ENCODE data around the gene CCDC171. TPM values are rescaled to one million over a fixed set of nuclear protein-coding genes. Genes with fewer than 3 reads are reported as not detected.

Gene CCDC171
- total and polyA plus RNA-seq, 10 of the 15 experiments (the other 5 are each of a cell fraction or from before 2014, with no cell fraction given) = 1.00 to 7.2 (median 2.8) TPM

GRCh38 chr9:15725953-15726352, 173.1 kb downstream of the CCDC171 start:
- RAD21 ChIA-PET (ENCODE audit: unreplicated experiment) = no interaction called here
- no peak for TF ChIP-seq RCOR1 (conservative IDR thresholded peaks at IDR 0.05; ENCODE audit: low read depth, low read length)
- no peak for TF ChIP-seq FOXM1 (IDR thresholded peaks at IDR 0.05; ENCODE audit: low read depth, low read length)
- TF ChIP-seq CTCF (IDR thresholded peaks at IDR 0.05 in 2 of 3, conservative IDR thresholded peaks at IDR 0.05 in 1 of 3; ENCODE audit: control insufficient read depth in 2 of 3, extremely low read depth in 1 of 3, insufficient read depth in 1 of 3, low read depth in 3 of 3, low read length in 3 of 3) = no peak
- TF ChIP-seq CHD4 (IDR thresholded peaks at IDR 0.05) = no peak
- TF ChIP-seq RB1 (IDR thresholded peaks at IDR 0.05; ENCODE audit: borderline replicate concordance) = no peak
- TF ChIP-seq ASH2L (IDR thresholded peaks at IDR 0.05; ENCODE audit: borderline replicate concordance, low read depth) = no peak
- TF ChIP-seq RELA (IDR thresholded peaks at IDR 0.05; ENCODE audit: borderline replicate concordance, partially characterized antibody) = no peak
- TF ChIP-seq CREM (IDR thresholded peaks at IDR 0.05; ENCODE audit: low read depth) = no peak
- no peak for TF ChIP-seq MYC (IDR thresholded peaks at IDR 0.05; ENCODE audit: insufficient read depth, insufficient read length, insufficient replicate concordance, low read length, severe bottlenecking)
- no peak for TF ChIP-seq PAX5 (IDR thresholded peaks at IDR 0.05; ENCODE audit: borderline replicate concordance, low read depth, low read length)
- no peak for TF ChIP-seq WRNIP1 (IDR thresholded peaks at IDR 0.05; ENCODE audit: borderline replicate concordance, low read depth, low read length)
- TF ChIP-seq ZSCAN29 (IDR thresholded peaks at IDR 0.05) = no peak
- no peak for TF ChIP-seq BCL11A (IDR thresholded peaks at IDR 0.05; ENCODE audit: low read depth, low read length)
- Histone ChIP-seq H3K27ac (ENCODE audit: control insufficient read depth, insufficient read depth) (no peak overlapping the region), H3K4me3 (no peak overlapping the region), H3K36me3 (ENCODE audit: control insufficient read depth in 2 of 2, insufficient read depth in 2 of 2, low read length in 1 of 2) (no peaks in the 10 kb centered on the region), H3K4me2 (ENCODE audit: control insufficient read depth, insufficient read depth) (no peak overlapping the region), H4K20me1 (ENCODE audit: control insufficient read depth, insufficient read depth) (no peaks in the 10 kb centered on the region), H2AFZ (ENCODE audit: control insufficient read depth, low read depth, low read length) (no peak overlapping the region), H3K27me3 (replicated peaks in 1 of 2; ENCODE audit: control insufficient read depth in 2 of 2, insufficient read depth in 2 of 2, low read length in 1 of 2) (no peaks in the 10 kb centered on the region), H3K79me2 (ENCODE audit: control insufficient read depth, insufficient read depth, low read length) (no peaks in the 10 kb centered on the region), H3K9ac (ENCODE audit: control insufficient read depth, insufficient read depth, low read length) (no peak overlapping the region), H3K9me3 (replicated peaks; ENCODE audit: control insufficient read depth, insufficient read depth, low read length) (no peaks in the 10 kb centered on the region), H3K4me1 (ENCODE audit: control insufficient read depth, insufficient read depth, low read length) (no peaks in the 10 kb centered on the region)
- no peak for FAIRE-seq
- CTCF ChIA-PET = no interaction called here
- WGBS (ENCODE audit: insufficient coverage, insufficient replicate concordance, low lambda C conversion rate, missing lambda C conversion rate) = 100% methylated on average over 1 of the region's 1 CpG
- no peak for ATAC-seq
- in situ Hi-C loops (cut with MboI) = no loop called here
- no peak for DNase-seq (ENCODE audit: low read depth, low spot score)
- intact Hi-C loops (cut with micrococcal nuclease; ENCODE audit: unreplicated experiment) = no loop called here
- POLR2A ChIA-PET = no interaction called here
- BruUV-seq (replicated peaks) = no TSS peak
- SMC1A ChIA-PET (ENCODE audit: uncharacterized antibody, unreplicated experiment) = interaction anchor here (0.6 kb wide), 1 partner anchor 192 kb away, joined by 3 read pairs; no protein-coding TSS in a partner anchor

Measured in GM12878 (cell line).